Subcutaneous adipose tissue (tissue), 4 donors: ENCODE measurements around the gene GAA. TPM values are rescaled to one million over a fixed set of nuclear protein-coding genes. Genes with fewer than 3 reads are reported as not detected.

Source experiments
- CTCF ChIP-seq: fragments of 450-650 bp; IDR thresholded peaks from one replicate; pipeline ENCODE4 v1.5.1; 2016; ENCODE audit warnings: low read depth, mild to moderate bottlenecking, control low read depth, antibody characterized with exemption, moderate library complexity
- total RNA-seq, 4 donors: library from RNA; depleted of rRNA; stranded (reverse); fragments of >200 nt; gene quantifications; one replicate each; pipeline ENCODE4 v1.1.0, GENCODE V29; 2016

Gene GAA
- total RNA-seq, 4 donors from 2014 or later = 43.4 to 123 (median 60.2) TPM

- no peak for TF ChIP-seq CTCF
These were observed 4.8 kb downstream of the GAA start for GRCh38 chr17:80106176-80106575.

GRCh38 chr17:80106751-80107150 lies 5.4 kb downstream of the GAA start:
- no peak for TF ChIP-seq CTCF

GRCh38 chr17:80107231-80108021 lies 6.0 kb downstream of the GAA start:
- no peak for TF ChIP-seq CTCF

- TF ChIP-seq CTCF = no peak
These were observed 6.9 kb downstream of the GAA start for GRCh38 chr17:80108036-80108971.

GRCh38 chr17:80109066-80109660 lies 7.8 kb downstream of the GAA start:
- TF ChIP-seq CTCF = no peak

GRCh38 chr17:80109713-80110446 lies 8.5 kb downstream of the GAA start:
- no peak for TF ChIP-seq CTCF
